Endothelial cell of umbilical vein (primary cell): ENCODE results near the gene KCND2.

Experiments used
- EZH2 ChIP-seq: IDR thresholded peaks from 2 replicates; pipeline ENCODE4 v1.6.1; 2012; ENCODE audit warnings: borderline replicate concordance, low read depth, mild to moderate bottlenecking, moderate library complexity, low read length, inconsistent platforms; ENCODE audit not compliant: severe bottlenecking
- POLR2A ChIP-seq: IDR thresholded peaks from 2 replicates; pipeline ENCODE4 v1.6.1; 2012; ENCODE audit warnings: low read depth, mild to moderate bottlenecking, control low read depth, low read length

GRCh38 chr7:120402801-120403200, 129.8 kb downstream of the KCND2 start:
- TF ChIP-seq POLR2A: no peak
- no peak for TF ChIP-seq EZH2
